Measurements from ENCODE around the gene TMX2.
"Not testable (repeated sequence)": the region's sequence is repeated elsewhere in the genome, so short reads cannot be mapped to it uniquely, and the experiment has no call there.

Gene TMX2

DNA sequence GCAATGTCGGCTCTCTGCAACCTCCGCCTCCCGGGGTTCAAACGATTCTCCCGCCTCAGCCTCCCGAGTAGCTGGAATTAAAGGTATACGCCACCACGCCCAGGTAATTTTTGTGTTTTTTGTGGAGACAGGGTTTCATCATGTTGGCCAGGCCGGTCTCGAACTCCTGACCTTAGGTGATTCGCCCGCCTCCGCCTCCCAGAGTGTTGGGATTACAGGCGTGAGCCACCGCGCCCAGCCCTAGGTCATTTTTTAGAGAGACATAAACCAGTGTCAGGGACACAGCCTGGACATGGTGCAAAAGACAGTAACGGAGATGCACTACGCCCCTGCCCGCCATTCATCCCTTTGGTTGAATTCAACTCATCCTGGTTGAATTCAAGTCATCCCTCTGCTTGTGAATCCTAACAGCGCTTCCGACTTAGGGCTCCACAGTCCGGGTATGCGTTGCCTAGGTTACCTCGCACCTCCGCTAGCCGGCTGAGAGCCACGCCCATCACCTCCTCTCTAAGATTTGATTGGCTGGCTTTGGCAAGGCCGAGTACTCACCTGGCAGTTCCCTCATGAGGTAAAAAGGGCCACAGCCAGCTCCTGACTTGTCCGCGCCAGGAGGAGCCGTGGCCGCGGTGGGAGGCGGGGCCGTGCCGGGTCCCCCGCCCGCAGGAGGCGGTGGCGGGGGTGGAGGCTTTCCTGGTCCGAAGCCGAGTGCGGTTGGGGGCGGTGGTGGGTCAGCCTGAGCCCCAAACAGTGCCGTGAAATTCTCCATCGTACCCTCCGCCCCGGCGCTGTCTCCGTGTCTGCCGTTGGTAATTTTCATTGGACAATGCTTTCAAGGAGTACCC lies 758 bp upstream of the TMX2 start, which contains the start of gene MED19:
MED19 (minus strand) TSS at position 802 of the 842 bp plus-strand sequence; CDS start at position 766, 36 bp downstream.
- peak; percentile 54 for DNase-seq (ENCODE audit: insufficient read length, low spot score)
- no peak for FAIRE-seq

- DNase-seq (ENCODE audit: insufficient read length, low spot score) (no peak), FAIRE-seq (no peak)
Observed at GRCh38 chr11:57713835-57714234, 1.4 kb downstream of the TMX2 start.

GRCh38 chr11:57716726-57717125 lies 4.3 kb downstream of the TMX2 start:
- FAIRE-seq; DNase-seq (ENCODE audit: insufficient read length, low spot score): not testable (repeated sequence)

GRCh38 chr11:57727185-57727584 lies 14.8 kb downstream of the TMX2 start:
- no peak for DNase-seq (ENCODE audit: insufficient read length, low spot score)

GRCh38 chr11:57728829-57729228 lies 16.4 kb downstream of the TMX2 start:
- no peak for DNase-seq (ENCODE audit: insufficient read length, low spot score)
- FAIRE-seq: no peak

More at GRCh38 chr11:57727185-57727584, 14.8 kb downstream of the TMX2 start:
- peak; percentile 28 for FAIRE-seq

GRCh38 chr11:57729479-57729878 lies 17.1 kb downstream of the TMX2 start:
- no peak for DNase-seq (ENCODE audit: insufficient read length, low spot score)
- FAIRE-seq: no peak

DNA sequence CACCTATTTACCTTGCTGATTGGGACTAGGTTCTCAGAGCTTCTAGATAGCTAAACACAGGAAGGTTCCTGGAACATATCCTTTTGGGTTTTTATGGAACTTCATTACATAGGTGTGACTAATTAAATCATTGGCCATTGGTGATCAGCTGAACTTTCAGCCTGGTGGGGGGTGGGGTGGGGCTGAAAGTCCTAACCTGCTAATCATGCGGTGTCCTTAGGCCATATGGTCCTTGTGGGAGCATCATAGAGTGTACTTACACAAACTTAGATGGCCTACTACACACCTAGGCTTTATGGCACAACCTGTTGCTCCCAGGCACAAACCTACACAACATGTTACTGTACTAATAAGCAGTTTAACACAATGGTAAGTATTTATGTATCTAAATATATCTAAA lies 20.3 kb downstream of the TMX2 start:
- no peak for FAIRE-seq

GRCh38 chr11:57735619-57736298 lies 23.4 kb downstream of the TMX2 start:
- FAIRE-seq: no peak
- DNase-seq (ENCODE audit: insufficient read length, low spot score): no peak

More for the DNA sequence above, 20.3 kb downstream of the TMX2 start:
- no peak for DNase-seq (ENCODE audit: insufficient read length, low spot score)

DNA sequence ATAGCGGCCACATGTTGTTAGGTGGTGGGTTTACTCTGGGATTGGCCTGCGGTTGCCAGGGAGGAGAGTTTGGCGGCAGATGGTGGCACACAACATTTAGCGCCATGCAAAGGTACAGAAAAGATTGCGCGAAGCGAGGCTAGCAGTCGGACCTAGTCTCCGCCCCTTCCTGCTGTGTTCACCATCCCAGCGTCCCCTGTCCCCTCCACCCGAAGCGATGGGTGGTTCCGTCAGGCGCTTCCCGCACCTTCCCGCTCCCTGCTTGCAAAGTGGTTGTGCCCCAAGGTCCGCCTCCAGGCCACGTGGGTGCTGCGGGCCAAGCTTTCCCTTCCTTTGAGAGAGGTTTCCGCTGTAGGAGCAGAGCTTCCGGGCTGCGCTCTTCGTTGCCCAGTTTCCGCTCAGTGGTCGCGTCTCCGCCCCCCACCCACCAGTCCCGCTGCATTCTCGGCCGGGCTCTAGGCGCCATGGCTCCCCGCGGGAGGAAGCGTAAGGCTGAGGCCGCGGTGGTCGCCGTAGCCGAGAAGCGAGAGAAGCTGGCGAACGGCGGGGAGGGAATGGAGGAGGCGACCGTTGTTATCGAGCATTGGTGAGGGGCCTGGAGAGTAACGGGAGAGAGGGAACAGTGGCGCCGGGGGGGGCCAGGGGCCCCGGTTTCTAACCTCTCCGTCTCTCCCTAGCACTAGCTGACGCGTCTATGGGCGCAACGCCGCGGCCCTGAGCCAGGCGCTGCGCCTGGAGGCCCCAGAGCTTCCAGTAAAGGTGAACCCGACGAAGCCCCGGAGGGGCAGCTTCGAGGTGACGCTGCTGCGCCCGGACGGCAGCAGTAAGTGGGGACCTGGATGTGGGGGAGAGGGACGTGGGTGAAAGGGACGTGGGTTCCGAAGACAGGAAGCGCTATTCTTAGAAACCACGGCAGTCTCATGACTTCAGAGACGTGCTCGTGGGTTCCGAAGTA lies 29.0 kb downstream of the TMX2 start, which contains the start of gene SELENOH:
SELENOH (plus strand) TSS at position 360 of the 955 bp plus-strand sequence; CDS start at position 465, 105 bp downstream.
- FAIRE-seq (peak; percentile 93), DNase-seq (ENCODE audit: insufficient read length, low spot score) (peak; percentile 90)

GRCh38 chr11:57742087-57742452 lies 29.7 kb downstream of the TMX2 start:
- no peak for DNase-seq (ENCODE audit: insufficient read length, low spot score)
- no peak for FAIRE-seq

DNA sequence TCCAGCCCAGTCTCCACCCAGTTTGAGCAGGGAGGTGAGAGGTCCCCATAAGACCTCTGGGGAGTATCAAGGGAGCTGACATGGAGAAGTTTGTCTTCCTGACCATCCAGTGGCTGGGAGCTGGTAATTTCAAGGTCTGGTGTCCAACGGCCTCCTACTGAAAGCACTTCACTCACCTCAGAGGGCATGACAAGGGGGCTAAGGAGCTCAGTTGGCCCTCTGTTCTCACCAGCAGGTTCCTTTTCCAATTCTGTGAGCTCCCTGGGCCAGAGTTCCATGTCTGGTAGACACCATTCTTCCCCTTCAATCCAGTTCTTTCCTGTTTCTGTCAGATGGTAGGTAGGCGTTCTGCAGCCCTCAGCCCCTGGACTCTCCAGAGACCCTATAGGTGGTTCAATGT lies 32.0 kb downstream of the TMX2 start:
- DNase-seq (ENCODE audit: insufficient read length, low spot score) (no peak), FAIRE-seq (no peak)

DNA sequence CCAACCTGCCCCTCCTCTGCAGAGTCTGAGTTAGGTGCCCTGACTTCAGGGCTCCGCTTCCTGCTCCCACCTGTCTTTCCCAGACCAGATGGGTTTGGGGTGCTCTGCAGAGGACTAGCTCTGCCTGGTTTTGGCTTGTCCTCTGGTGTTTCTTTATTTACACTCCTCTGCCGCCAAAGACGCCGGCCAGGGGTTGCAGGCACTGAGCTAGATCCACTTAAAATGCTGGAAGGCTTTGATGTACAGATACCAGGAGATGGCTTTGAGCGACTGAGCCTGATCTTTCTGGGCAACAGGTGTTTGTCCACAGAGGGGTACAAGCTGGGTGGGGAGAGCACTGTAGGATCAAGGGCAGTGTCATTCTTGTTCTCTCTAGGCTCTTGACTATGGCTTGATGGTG lies 32.8 kb downstream of the TMX2 start:
- FAIRE-seq: no peak
- no peak for DNase-seq (ENCODE audit: insufficient read length, low spot score)

DNA sequence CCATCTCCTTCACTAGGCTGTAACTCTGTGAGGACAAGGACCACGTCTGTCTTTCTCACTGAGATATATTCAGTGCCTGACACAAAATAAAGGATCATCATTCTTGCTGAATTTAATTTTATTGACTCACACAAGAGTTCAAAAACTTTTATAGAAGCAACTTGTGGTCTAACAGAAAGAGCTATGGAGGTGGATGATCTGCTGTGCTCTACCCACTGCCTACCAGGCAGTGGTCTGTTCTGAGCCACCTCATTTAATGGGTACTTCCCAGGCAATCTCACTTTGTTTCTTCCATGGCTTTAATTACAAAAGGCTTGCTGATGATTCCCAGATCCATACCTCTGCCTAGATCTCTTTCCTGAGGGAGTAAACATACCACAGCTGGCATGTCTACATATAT lies 34.5 kb downstream of the TMX2 start:
- no peak for FAIRE-seq
- no peak for DNase-seq (ENCODE audit: insufficient read length, low spot score)

DNA sequence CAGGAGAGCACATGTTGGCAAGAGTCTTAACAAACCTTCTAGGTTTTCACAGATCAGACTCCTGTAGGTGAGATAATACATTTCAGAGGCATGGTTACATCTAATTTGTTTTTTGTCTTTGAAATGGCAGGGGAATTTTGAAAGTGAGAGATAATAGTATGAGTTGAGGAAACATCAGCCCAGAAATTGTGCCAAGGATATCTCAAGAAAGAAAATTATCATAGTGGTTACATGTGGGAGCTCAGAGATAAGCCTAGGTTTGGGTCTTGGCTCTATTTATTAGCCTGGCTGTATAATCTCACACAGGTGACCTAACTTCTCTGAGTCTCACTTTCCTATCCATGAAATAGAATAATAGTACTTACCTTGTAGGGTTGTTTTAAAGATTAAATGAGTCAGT lies 38.8 kb downstream of the TMX2 start:
- DNase-seq (ENCODE audit: insufficient read length, low spot score) (no peak), FAIRE-seq (no peak)

DNA sequence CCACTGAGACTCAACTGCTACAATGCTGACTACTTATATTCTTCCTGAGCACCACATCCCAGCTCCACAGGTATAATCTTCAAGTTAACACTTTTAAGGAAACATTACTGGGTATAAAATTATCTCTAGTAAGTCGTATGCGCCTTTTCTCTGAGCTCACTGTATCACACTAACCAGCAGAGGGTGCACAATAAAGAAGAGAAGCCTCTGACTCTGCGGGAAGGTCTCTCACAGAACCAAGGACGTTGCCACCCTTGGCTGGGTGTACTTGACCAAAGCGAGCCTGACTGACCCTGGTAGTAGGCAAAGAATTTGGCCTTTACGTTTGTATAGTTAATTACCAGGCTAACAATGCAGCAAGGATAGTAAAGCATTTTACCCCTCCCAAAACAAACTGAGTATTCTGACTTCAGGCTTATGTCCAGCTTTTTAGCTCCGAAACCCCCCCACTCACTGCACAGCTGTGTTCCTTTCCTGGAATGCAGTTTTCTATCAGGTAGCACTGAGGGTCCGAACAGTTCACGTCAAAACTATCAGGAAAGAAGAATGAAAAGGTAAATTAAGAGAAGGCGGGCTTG lies 39.4 kb downstream of the TMX2 start, which contains the start of gene BTBD18:
BTBD18 (minus strand) TSS at position 144 of the 578 bp plus-strand sequence. CDS start 631 bp downstream, outside the sequence.
- FAIRE-seq: no peak
- DNase-seq (ENCODE audit: insufficient read length, low spot score): no peak

GRCh38 chr11:57752954-57753353 lies 40.6 kb downstream of the TMX2 start:
- no peak for FAIRE-seq
- DNase-seq (ENCODE audit: insufficient read length, low spot score): no peak

GRCh38 chr11:57758174-57758573 lies 45.8 kb downstream of the TMX2 start:
- FAIRE-seq (no peak), DNase-seq (ENCODE audit: insufficient read length, low spot score) (no peak)

DNA sequence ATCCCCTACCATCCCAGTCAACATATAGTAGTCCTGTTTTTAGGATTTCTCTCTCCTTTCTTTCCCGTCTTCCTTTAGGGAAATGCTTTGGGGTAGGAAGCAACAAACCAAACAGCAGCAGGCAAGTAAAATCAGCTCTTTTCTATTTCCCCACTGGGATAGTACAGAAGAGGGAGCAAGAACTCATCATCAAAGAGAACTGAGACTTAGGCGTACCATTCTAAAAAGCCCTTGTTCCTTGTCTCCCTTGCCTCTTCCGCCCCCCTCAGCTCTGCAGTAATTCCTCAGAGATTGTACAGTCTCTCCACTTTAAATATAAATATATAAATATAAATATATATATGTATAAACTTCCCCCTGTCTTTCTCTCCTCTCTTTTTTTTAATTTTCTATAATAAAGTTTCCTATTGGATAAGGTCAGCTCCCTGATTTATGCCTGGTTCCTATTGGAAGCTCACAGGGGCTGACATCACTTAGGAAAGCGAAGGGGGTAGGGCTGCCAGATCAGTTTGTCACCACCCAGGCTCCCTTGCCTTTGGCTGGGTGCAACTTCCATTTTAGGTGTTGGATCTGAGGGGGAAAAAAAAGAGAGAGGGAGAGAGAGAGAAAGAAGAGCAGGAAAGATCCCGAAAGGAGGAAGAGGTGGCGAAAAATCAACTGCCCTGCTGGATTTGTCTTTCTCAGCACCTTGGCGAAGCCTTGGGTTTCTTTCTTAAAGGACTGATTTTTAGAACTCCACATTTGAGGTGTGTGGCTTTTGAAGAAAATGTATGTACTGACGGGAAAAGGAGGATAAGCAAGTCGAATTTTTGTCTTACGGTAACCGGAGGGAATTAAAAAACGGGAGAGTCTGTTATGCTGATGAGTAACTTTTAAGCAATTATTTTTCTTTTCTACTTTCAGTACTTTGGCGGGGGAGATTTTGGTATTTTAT lies 49.2 kb downstream of the TMX2 start, which contains the start of gene CTNND1:
CTNND1 (plus strand) TSS at position 502 of the 934 bp plus-strand sequence. CDS start 29,677 bp downstream, outside the sequence.
- DNase-seq (ENCODE audit: insufficient read length, low spot score) (peak; percentile 73), FAIRE-seq (peak; percentile 92)

Data from GM19239 (cell line).